Fibroblast of skin of scalp (primary cell): ENCODE measurements around the gene DSC1. TPM values are rescaled to one million over a fixed set of nuclear protein-coding genes. Genes with fewer than 3 reads are reported as not detected.
"Not testable (repeated sequence)": the region's sequence is repeated elsewhere in the genome, so short reads cannot be mapped to it uniquely, and the experiment has no call there.

Experiments used
- DNase-seq: peaks from one replicate; pipeline ENCODE4 v3.0.0-alpha.2; 2013
- polyA plus RNA-seq, 2 experiments: library from polyadenylated mRNA; unstranded; fragments of 120-200 nt; gene quantifications; one replicate each; pipeline ENCODE4 v1.2.1, GENCODE V29; 2013; ENCODE audit not compliant: insufficient read length in 2 of 2

Gene DSC1, protein sequence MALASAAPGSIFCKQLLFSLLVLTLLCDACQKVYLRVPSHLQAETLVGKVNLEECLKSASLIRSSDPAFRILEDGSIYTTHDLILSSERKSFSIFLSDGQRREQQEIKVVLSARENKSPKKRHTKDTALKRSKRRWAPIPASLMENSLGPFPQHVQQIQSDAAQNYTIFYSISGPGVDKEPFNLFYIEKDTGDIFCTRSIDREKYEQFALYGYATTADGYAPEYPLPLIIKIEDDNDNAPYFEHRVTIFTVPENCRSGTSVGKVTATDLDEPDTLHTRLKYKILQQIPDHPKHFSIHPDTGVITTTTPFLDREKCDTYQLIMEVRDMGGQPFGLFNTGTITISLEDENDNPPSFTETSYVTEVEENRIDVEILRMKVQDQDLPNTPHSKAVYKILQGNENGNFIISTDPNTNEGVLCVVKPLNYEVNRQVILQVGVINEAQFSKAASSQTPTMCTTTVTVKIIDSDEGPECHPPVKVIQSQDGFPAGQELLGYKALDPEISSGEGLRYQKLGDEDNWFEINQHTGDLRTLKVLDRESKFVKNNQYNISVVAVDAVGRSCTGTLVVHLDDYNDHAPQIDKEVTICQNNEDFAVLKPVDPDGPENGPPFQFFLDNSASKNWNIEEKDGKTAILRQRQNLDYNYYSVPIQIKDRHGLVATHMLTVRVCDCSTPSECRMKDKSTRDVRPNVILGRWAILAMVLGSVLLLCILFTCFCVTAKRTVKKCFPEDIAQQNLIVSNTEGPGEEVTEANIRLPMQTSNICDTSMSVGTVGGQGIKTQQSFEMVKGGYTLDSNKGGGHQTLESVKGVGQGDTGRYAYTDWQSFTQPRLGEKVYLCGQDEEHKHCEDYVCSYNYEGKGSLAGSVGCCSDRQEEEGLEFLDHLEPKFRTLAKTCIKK
- polyA plus RNA-seq (2013, experiment 1 of 2; ENCODE audit: insufficient read length) = not detected
- polyA plus RNA-seq (2013, experiment 2 of 2; ENCODE audit: insufficient read length) = 0.07 TPM

DNA sequence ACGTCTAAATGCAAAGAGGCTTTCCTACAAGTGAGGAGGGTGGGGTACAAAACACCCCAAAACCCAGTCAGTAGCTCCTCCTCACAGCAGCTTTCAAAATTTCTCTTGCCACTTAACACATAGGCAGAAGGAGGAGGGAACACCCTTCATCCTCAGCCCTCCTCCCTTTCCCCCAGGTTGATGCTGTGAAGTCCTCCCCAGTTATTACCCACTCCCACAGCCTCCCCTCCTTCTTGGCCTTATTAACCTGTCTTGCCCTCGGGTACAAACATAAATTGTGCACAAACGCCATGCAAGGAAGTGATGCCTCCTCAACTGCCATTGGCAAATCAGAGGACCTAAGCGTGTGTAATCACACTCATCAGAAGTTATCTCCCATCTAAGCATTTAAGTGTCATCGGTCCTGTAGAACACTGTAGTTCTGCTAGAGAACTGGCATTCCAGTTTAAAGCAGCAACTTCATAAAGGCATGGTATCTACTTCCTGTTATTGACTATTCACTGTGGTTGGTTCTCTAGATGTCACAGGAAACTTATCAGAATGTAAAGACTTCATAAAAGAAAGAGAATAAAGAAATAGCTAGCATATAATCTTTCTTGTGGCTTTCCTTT, at the start of gene DSC1:
Gene DSC1, minus strand, starts transcription at position 32 of the 611 bp plus-strand sequence. CDS start 262 bp downstream, outside the sequence.
- DNase-seq = no peak

DNA sequence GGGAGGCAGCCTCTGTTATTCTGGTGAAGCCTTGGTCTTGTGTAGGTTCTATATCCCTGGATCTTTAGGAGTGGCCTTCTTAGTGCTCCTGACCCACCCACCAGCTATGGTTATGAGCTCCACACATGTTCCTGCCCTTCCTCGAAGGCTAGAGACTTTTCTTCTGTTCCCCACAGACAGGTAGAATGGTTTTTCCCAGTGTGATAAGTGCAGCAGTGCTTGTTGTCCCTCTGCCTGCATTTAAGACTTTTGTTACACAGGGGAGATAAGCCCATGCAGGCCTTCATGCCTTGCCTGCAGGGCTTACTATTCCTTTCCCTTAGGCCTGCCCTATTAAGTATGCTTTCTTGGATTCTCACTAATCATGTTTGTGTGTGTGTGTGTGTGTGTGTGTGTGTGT, 48.4 kb upstream of the DSC1 start:
- DNase-seq = no peak

DNA sequence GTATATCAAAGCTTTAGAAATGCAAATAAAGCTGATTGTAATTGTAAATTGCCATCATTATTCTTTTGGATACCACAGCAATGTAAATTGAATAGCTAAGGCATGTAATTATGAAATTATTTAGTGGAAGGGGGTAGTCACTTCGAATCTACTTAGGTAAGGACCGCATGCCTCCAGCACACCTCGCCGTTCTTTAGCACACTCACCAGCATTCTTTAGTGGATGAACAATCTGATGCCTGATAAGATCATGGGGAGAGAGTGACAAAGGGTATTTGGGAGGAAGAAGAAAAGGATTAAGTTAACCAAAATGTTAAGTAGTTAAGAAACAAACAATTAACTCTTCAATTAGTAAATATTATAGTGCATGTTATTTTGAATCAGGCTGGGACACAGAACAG, 46.4 kb upstream of the DSC1 start:
- DNase-seq = no peak

DNA sequence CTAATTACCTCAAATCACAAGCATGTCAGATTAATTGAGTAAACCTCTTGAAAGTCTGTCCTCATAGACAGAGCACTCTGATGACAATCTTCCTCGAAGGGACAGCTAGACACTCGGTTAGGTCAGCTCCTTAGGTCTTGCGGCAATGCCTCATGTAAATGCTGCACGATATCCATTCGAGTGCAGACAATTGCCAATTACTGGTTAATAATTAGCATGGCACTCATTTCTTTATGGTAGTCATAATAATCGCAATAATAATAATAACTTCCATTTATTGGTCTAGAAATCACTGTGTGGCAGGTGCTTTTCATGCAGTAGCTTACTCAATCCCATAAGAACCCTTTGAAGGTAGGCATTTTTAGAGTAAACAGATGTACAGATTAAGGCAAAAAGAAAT, 44.7 kb upstream of the DSC1 start:
- DNase-seq = no peak

DNA sequence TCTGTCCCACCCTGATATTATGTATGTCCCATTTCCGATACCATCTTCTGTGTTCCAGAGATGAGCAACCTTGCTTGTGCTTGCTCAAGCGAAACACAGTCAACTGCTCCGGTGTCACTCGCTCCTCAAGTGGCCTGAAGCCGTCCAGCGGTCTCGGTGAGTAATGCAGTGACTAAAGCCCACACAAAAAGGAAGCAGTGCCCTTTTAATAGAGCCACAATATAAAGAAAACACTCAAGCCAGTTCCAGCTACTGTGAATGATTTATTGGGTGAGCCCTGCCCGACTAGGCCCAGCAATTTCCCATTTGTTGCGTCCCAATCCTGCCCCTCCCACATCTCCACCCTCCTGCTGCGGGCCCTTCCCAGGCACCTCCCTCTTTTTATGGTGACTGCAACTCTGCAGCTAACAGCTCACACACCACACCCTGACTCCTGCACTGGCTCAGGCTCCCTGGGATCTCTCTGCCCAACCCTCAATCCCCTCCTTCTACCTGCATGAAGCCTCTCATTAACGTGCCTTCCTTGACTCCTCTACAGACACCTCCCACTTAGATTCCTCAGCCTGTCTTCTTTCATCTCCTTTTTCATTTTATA, 44.2 kb upstream of the DSC1 start:
- no peak for DNase-seq

DNA sequence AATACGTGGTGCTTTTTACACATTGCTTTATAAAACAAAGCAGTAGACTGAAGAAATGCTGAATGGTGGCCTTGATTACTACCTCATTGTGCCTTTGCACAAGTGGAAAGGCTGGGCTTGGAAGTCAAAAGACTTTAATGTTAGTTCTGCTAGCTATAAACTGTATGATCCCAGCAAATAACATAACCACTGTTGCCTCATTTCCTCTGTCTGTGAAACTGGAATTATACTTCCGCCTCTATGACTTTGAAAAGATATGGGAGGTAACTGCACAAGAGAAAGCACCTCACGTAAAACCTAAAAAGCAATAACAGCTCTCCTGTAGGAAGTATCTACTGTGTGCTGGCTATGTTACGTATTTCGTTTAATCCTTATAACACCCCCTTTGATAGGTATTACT, 43.4 kb upstream of the DSC1 start:
- no peak for DNase-seq

DNA sequence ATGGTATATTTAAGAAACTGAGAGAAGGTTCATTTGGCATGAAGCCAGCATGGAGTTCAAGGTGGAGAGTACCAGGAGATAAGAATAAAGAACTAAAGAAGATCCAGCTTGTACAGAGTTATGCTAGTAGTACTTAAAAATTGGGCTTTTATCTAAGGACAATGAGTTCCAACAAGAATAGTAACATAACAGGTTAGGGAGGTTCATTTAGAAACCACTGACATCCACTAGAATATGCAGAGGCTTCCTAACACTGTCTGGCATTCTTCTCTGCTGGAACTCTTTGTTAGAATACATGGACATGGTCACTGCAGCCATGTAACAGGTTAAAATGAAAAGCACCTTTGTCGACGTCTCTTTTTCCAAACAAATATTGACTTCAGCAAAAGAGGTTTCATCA, 42.6 kb upstream of the DSC1 start:
- DNase-seq = no peak

DNA sequence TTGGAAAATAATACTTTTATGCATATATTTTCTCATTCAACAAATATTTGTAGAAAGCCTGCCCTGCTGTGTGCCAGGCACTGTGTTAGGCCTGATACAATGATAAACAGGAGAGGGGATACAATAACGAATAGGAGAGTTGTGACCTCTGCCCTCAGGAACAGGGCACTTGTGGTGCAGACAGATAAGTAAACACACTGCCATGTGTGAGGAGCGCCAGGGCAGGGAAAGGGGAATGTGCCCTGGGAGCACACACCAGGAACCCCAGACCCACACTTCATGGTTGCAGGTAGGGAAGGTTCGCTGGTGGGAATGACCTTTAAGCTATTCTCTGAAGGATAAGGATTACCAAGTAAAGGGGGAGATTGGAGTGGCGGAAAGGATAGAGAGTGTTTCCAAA, 42.2 kb upstream of the DSC1 start:
- DNase-seq = no peak

DNA sequence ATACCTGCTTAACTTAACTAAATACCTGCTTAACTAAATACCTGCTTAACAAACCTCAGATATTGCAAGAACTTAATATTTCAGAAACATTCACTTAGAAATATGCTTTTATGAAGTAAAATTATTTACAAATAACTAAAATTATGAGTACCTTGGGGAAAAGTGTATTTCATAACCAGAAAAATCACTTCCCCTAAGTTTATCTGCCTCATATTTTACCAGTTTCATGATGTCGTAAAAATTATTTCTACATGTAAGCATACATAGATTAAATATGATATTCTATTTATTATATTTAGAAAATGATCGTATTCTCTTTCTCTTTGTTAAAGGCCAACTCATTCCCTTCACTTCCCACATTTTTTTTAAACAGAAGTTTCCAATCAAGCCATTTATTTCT, 41.5 kb upstream of the DSC1 start:
- DNase-seq = no peak

DNA sequence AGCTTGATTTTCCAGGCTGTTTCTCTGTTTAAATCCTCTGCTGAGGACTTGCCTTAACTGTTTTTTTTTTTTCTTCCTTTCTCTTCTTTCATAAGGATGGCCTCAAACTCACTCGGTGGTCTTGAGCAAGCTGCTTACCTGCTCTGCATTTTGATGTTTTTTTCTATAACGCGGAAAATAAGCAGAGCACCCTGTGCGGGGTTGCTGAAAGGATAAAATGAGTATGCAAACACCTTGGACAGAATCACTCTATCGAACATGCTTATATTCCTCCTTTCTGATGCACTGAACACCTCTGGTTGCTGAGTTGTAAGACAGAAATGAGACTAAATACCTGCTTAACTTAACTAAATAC, 41.1 kb upstream of the DSC1 start:
- no peak for DNase-seq

DNA sequence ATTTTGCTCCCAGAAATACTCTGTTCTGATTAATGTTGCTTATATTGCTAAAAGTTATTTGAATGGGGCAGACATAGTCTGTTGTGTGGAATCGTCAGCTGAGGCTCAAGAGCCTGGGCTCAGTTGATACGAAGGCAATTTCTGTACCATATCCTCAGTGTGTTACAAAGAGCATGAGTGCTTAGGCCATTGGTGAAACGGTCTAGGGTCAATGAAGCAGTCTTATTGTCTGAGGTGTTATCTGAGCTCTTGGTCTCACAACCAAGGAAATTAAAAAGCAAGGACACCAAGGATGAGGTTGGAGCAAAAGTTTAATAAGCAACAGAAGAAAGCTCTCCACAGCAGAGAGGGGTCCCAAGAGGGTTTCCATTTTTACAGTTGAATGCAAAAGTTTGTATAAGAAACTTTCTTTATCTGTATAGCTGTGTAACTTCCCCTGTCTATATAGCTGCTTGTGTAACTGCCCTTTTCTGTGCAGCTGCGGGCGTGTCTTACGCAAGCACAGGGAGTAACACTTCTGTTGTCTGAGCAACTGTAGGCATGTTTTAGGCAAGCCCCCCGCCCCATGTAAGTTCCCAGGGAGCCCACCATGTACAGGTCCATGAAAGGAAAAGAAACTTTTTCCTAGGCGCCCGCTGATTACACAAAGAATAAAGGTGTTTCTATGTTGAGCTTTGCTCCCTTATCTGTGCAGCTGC, 40.6 kb upstream of the DSC1 start:
- DNase-seq = no peak

DNA sequence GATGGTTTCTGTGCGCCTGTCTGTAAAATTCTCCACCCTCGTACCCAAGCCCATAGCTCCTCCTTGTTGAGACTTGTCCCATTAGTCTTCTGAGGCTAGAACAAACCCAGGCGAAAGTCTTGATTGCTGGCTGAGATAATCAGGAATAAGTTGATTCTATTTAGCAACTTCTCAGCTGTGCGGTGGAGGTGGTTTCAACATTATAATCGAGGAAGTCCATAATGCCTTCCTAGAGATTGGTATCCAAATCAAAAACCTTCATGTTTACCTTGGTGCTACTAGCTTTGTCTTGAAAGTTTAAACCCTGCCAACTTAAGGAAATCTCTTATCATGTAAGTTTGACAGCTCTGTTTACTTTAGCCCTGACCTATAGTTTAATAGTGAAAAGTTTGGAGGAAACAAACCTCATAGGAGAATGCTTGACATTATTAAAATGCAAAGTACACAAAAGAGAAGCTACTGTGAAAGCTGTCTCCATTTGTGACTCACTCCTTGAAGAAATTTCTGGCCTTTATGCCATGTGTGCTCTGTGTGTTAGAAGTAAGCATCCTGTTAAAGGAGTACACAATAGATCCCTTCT, 36.6 kb upstream of the DSC1 start:
- DNase-seq = no peak

DNA sequence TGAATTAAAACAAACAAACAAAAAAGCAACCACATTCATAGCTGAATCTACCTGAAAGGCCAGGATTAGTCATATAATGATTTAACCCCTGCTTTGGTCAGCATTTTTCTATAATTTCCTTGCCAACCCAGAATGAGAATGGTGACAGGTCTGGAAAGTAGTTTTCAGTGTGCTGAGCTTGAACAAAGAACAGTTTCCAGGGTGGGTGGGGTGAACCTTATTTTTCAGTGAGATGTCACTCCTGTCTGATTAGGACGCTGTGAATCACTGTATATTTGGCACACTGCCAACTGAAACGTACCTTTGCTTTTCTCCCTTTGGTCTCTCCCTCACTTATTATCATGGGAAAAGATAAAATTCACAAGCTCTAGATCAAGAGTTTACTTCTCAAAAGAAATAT, 35.0 kb upstream of the DSC1 start:
- DNase-seq = no peak

DNA sequence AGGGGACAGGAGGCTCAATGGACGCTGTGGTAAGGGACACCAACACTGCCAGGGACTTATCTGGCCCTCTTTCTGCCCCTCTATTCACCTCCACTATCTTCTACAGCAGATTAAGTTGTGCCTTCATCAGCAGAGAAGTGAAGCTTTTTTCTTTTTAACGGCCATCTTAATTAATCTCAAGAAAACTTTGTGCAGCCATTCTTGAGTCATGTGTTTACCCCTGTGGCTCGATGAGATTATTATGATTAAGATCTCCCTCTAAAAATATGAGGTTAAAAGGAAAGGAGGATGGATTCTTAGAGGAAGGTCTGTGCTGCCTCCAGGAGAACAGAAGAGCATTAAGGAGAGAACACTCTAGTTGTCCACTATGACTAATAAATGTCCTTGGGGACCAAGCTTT, 32.4 kb upstream of the DSC1 start:
- DNase-seq = no peak

DNA sequence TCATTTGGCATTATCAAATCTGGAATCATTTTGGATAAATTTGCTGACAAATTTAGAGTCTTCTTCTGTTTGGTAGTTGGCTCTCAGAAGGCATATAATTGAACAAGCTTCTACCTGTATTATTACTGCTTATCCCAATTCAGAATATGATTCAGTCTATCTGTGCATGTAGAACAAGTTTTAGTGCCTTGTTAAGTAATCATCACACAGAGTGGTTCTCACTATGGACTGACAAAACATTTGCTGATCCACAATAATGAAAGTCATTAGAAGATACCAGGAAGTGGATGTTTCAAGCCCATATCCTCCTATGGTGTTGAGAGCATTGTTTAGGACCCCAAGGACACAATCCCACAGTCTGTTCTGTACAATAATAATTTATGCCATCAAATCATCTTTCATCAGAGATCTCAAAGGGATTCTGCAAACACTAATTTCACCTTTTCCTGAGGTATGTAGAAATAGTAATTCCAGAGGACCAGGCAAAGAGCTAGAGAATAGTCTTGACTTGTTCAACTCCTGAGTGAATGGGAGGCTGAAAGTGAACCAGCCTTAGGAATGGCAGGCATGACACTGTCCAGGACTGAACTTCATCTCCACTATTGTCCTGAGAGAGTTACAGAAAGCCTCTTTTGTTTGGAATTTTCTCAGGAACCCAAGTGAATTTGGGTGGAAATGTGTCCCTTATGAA, 29.6 kb upstream of the DSC1 start:
- no peak for DNase-seq

DNA sequence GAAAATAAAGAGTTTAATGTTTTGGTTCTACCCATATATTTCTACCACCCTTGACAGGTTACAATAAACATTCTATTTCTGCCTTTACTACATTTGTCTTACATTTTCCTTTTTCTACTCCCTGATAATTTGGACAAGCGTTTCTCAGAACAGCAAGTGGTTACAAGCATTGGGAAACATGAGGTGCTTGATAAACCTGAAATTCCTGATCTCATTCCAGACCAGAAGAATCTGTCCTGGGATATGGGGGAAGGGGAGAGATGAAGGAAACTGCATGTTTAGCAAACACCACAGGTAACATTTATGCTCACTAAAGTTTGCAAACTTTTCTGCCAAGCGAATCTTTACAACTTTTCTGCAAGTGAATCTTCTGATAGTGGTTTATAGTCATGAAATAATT, 28.3 kb upstream of the DSC1 start:
- no peak for DNase-seq

DNA sequence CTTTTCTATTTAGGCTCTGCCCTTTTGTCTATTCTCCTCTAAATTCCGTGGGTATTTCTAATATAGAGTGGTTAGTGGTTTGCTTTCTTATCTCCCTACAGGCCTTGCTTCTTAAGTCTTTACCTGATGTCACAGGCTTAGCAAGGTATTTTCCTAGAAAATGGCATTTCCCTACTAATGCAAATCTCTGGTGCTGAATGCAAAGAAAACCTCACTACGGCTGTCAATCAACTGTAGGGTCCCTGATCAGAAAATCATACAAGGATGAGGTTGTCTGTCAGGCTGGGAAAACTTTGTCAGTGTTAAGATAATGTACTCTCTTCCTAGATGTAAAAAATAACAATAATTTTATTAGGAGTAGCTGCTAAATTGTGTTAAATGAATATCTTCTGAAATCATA, 27.1 kb upstream of the DSC1 start:
- DNase-seq = no peak

DNA sequence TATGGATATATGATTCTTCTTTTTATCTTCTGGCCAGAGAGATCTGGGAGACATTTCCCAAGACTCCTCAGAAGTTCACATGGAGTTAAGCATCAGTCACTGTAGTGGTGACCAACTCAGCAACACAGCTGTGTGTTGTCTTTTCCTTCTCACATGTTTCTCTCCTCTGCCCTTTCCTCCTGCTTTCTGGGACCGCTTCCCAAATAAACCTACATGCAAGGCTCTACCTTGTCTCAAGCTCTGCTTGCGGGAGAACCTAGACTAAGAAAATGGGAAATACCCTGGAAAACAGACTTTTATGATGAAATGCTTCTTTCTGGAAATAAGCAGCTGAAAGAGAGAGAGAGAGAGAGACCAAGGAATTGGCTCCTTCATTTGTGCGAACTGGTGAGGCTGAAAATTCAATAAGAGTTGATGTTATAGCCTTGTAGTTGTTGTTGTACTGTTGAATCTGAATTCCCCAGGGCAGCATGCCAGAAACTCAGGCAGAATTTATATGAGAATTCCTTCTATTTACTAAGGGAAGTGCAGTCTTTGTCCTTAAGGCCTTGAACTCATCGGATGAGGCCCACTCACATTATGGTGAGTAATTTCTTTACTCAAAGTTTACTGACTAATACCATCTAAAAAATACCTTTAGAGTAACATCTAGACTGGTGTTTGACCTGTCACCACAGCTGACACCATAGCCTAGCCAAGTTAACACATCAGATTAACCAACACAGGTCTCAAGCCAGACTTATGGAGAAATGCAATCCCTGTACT, 22.7 kb upstream of the DSC1 start:
- no peak for DNase-seq

DNA sequence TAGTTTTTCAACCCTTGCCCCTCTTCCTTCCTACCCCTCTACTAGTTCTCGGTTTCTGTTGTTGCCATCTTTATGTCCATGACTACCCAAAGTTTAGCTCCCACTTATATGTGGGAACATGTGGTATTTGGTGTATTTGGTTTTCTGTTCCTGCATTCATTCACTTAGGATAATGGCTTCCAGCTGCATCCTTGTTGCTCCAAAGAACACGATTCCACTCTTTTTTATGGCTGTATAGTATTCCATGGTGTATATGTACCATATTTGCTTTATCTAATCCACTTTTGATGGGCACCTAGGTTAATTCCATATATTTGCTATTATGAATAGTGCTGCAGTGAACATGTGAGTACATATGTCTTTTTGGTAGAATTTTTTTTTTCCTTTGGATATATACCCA, 20.6 kb upstream of the DSC1 start:
- DNase-seq = no peak

DNA sequence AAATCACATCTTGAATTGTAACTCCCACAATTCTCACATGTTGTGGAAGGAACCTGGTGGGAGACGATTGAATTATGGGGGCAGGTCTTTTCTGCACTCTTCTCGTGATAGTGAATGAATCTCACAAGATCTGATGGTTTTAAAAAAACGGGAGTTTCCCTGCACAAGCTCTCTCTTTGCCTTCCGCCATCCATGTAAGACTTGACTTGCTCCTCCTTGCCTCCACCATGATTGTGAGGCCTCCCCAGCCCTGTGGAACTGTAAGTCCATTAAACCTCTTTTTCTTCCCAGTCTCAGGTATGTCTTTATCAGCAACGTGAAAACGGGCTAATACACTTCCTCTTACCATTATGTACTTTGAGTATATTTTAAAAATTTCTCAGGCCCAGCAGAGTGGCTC, 14.7 kb upstream of the DSC1 start:
- DNase-seq = not testable (repeated sequence)

DNA sequence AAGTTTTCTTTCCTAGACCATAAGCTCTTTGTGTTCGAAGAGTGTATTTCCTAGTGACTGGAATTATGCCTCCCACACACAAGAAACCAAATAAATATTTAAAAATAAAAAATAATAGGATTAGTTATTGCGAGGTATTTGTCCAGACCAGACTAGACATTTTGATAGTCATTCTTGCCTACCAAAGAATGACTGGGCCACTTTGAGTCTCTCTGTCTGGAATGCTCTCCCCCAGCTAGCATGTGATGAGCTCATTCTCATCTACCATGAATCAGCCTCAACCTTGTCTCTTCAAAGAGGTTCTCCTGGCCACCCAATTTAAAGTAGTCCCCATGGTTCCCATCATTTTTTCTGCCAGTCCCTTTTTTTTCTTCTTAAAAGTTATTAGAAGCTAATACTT, 13.9 kb upstream of the DSC1 start:
- DNase-seq = no peak
